GM19372 (cell line): ENCODE data around the gene NDUFA7.
"Not testable (repeated sequence)": the region's sequence is repeated elsewhere in the genome, so short reads cannot be mapped to it uniquely, and the experiment has no call there.

ENCODE experiments used
- ATAC-seq: cut with Tn5 transposase; IDR thresholded peaks from one replicate; pipeline ENCODE4 v1.9.1; 2021; ENCODE audit warnings: mild to moderate bottlenecking, low read depth, moderate library complexity; ENCODE audit not compliant: unreplicated experiment

The NDUFA7 gene

GRCh38 chr19:8291337-8291736, 29.8 kb downstream of the NDUFA7 start:
- ATAC-seq = not testable (repeated sequence)

GRCh38 chr19:8276508-8276907, 44.7 kb downstream of the NDUFA7 start:
- ATAC-seq = not testable (repeated sequence)

- ATAC-seq = no peak
These were observed 51.5 kb downstream of the NDUFA7 start for GRCh38 chr19:8269724-8270123.

GRCh38 chr19:8265872-8266271, 55.3 kb downstream of the NDUFA7 start:
- ATAC-seq = no peak

GRCh38 chr19:8264248-8264647, 56.9 kb downstream of the NDUFA7 start:
- not testable (repeated sequence) for ATAC-seq

GRCh38 chr19:8262431-8262830, 58.7 kb downstream of the NDUFA7 start:
- no peak for ATAC-seq

GRCh38 chr19:8261881-8262280, 59.3 kb downstream of the NDUFA7 start:
- no peak for ATAC-seq

GRCh38 chr19:8261347-8261746, 59.8 kb downstream of the NDUFA7 start:
- no peak for ATAC-seq
